GM19324 (cell line): ENCODE measurements around the gene HOXA6.

ENCODE experiments used
- ATAC-seq: cut with Tn5 transposase; IDR thresholded peaks from one replicate; pipeline ENCODE4 v1.9.1; 2021; ENCODE audit warnings: mild to moderate bottlenecking, moderate library complexity; ENCODE audit not compliant: unreplicated experiment, low FRiP score

The HOXA6 gene

DNA sequence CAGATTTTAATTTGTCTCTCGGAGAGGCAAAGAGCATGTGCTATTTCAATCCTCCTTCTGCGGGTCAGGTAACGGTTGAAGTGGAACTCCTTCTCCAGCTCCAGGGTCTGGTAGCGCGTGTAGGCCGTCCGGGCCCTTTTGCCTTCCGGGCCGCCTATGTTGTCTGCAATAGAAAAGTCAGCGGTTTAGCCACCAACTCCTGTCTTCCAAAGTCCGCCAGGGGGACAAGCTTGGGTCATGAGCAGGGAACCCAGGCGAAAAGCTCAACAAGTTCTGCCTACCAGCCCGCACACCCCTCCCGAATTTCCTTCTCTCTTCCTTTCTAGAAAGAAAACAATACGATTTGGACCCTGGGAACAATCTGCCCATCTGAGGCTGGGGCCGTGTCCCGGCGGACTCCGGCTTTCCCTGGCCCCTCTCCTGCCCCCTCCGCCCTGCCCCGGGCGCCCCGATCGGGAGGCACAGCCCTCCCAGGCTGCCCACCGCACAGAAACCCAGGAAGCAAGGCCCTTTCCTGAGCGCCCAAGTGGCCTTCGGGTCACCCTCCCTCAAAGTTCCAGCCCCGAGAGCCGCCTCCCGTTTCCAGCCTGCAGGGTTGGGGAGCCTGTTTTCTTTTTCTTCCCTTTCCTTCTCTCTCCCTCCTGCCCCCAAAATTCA is 5.5 kb downstream of the HOXA6 start:
- ATAC-seq: no peak

DNA sequence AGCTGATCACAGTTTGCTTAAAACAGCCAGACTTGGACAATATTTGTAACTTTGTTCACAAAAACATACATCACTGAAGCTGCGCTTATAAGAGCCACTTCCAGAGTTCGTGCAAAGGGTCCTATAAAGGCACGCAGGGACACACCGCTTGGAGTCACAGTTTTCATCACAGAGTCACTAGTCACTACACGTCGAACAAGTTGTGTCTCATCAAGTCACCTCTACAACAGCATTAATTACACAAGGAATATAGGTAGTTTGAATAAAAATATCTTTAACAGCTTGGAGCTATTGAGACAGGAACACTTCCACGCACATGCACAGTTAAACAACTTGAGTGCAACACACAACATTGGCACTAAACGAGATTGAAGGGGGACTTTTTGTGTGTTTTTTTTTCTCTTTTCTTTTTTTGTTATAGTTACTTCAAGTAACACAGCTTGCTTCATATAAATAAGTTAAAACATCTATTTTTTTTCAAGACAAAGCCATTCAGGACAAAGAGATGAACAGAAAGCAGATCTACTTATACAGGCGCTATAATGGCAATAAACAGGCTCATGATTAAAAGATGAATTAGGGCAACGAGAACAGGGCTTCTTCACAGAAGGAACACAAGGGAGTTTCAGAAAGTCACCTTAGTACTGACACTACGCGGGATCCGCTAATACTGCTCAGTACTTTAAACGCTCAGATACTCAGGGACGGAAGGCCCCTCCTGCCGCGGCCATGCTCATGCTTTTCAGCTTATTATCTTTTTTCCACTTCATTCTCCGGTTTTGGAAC is 6.2 kb downstream of the HOXA6 start:
- ATAC-seq: no peak

DNA sequence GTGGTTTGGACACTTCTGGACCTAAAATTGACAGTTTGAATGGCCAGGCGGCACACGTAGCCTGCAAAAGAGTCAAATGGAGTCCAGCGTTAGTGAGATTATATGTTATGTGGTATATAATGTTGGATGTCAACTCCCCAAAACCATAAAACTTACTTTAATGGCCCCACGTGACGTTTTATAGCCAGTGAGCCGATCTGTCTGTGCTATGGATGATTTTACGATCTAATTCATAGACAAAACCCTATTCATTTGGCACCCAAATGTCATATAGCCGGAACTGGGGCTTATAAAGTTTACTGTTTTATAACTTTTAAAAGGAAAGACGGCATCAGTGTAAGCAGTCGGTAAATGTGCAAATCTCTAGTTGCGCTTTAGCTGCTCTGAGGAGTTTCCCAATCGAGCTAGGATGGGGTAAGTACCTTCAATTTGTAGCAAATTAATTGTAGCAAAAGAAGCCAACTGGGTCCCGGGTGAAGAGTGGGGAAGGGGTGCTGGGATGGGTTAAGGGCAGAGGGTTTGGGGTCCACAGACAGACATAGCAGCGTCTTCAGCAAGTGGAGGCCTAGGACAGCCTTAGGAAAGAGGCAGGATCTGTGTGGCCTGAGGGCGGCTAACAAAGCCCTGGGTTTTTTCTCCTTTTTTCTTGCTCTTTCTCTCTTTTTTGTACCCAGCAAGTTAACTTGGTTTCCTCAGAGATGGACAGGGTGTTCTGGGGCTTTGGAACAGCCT is 7.3 kb downstream of the HOXA6 start:
- ATAC-seq: no peak

DNA sequence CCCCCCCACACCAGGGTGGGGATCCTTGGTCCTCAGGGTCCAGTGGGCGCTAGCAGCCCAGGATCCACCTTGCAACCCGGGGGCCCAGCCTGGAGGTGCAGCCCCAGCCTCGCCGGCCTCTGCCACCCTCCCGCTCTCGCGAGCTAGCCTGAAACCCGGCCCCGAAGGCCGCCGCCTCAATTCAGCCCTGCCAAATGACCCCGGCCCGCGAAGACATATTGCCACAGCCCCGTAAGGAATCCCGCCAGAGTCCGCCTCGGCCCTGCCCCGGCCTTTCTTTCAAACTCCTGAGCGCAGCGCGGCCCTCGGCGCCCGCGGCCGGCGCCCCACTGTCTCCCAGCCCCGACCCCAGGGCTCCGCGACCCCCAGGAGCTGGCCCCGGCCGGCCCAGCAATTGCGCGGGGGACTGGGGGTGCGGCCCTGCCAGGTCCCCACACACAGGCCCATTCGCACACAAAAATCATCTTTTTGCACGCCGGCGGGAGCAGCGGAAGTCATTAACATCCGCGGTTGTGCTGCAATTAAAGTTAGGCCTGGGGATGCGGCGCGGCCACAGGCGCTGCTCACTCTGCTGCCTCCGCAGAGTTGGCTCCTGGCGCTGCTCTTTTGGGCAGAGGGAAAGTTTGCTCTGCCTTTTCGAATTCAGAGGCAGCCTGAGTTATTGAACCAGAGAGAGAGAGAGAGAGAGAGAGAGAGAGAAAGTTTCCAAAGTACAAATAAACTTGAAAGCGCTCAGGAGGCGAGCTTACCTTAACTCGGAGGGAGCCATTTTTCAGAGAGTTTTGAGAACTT is 8.0 kb downstream of the HOXA6 start:
- no peak for ATAC-seq

DNA sequence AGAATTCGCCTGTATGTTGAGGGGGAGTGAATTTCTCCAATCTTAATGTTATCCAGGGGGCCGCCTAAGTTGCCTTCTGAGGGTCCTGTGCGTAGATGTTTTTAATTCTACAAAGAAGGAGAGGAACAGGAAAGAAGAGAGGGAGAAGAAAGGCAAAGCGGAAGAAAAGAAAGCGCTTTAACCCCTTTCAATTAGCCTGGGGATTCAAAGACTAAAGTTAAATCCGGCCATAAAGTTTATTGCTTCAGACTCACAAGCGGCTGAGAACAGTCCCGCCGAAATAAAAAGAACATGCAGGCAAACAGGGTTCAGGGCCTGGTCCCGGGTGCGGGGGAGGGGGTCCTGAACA is 8.6 kb downstream of the HOXA6 start:
- no peak for ATAC-seq

DNA sequence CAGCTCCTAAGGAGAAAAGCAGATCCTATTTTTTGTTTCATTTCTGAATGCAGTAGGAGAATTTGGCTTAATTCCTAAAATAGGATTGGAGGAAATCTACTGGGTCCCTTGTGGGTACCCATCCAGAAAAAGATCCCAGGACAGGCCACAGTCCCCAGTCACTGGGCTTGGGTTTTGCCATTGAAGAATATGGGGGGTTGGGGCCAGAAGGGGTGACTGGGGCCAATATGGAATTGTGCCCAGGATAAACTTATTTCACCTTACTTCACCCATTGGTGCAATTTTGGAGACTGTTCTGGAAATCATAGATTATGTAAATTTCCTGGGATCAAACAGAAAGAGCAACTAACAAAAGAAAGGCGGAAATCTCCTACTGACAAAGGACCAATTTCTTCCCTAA is 9.1 kb downstream of the HOXA6 start:
- no peak for ATAC-seq

DNA sequence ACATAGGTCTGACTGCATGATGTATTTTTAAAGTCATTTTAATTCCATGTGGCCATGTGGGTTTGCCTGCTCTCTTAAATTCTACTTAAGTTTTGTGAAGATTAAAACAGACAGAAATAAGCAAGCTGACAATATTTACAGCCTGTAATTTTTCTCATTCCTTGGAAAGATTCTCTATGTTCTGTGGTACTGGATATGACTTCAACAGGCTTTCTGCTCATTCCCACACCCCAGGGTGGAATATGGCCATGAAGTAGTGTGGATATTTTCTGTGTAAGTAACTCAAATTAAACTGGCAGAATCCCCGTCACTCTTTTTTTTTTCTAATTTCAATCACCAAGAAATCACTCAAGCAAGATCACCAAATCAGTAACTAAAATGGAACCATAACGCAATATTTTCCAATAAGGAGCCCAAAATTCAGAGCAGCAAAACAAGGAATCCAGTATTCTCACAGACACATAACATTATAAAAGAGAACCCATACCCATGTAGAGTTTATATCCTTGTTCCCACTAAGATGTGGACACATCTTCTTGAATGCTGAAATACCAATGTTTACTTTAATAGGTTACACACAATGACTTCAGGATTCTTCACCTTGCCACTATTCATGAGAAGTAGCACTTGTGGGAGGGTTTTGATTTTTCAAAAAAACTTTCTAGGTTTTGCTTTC is 9.8 kb downstream of the HOXA6 start:
- ATAC-seq: no peak

DNA sequence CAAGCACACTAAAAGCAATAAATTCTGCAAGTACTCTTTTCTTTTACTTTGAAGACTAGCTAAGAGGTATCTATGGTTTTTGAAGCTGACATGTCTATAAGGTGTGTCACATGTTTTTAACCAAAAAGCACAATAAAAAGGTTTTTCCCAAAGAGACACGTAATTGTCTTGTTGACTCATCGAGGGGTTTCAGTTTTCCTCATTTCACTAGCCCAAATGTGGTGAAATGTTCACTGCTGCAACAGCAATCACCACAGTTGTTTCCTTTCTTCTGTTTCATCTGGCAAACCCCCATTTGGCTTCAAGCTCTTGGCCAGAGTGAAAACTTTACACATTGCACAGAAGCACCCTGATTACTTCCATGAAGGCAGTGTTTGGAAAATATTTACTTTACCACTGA is 13.2 kb downstream of the HOXA6 start:
- no peak for ATAC-seq

DNA sequence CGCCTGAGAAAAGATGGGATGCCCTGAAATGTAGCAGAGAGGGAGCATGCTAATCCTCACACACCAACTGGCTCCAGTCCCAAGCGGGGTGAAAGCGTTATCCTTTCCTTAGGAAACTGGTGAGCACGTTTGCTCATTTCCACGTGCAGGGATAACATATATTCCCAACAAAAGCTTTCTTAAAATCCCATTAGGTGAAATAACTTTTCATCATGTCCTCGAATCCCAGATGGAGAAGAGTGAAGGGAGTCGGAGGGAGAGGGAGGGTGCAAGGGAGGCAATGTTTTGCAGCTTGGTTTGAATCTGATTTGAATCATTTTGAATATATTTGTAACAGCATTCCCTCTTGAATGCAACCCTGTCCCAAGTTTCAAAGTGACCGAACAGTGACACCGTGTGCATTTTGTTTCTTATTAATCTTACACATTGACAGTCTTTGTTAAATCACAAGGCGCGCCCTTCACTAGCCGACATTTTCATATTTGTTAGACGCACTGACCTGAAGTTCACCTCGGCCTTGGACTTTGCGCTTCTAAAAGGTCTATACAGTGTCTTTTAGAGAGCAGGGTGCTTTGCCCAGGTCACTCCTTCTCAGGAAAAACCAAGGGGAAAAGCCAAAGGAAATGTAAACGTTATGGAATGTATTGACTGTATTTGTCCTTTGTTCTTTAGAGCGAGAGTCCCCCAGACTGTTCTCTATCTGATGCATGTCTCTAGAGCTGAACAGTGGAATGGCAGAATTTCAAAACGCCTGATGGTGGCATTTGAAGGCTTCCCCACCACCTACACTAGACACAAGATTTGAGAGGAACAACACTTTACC is 14.0 kb downstream of the HOXA6 start:
- ATAC-seq: no peak

DNA sequence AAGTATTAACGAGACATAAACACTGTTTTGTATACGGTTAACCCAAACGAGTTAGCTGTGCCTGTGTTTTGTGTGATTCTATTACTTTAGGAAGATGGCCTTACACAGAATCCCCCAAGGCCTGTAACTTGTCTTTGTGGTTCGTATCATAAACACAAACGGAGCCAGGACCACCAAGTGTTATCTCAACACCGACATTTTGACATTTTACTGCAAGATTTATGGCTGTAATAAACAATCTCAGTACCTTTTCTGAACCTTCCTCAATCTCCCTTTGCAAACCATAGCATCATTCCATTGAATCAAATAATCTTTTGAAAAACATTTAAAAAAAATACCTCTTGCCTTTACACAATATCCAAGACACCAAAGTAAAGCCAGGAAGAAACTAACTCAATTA is 14.6 kb downstream of the HOXA6 start:
- ATAC-seq: no peak

DNA sequence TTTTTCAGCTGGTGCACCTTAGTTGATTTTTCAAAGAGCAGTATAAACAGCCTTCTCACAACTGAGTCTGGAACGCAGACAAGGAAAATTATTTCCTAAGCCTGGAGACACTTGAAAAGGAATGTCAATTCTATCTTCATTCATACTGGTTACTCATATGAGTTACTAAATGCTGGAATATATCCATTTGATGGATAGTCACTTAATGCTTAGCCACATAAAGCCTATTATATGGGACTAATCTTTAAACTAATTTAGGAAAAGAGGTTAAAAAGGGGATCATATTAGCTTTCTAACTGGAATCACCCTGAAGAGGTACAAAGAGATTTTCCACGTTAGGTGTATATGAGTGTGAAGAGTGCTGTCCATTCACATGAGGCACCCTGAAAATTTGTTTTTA is 15.4 kb downstream of the HOXA6 start:
- no peak for ATAC-seq

DNA sequence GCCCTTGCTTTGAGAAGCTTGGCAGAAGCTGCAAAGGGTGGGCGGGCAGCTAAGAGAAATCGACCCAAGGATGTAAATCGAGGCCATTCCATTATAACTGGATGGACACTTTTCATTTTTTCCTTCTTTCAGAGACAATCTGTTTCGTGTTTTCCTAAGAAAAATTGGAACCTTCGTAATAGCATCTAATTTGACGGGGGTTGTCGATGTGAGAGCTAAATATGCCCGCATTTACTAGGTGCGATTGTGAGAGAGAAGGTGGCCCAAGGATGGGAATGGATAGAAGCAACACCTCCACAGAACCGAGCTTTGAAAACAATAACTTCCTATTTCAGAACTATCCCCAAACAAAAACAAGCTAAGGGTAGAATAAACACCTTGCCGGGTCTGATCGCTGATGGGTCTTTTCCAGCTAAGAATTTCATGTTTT is 16.2 kb downstream of the HOXA6 start:
- no peak for ATAC-seq

DNA sequence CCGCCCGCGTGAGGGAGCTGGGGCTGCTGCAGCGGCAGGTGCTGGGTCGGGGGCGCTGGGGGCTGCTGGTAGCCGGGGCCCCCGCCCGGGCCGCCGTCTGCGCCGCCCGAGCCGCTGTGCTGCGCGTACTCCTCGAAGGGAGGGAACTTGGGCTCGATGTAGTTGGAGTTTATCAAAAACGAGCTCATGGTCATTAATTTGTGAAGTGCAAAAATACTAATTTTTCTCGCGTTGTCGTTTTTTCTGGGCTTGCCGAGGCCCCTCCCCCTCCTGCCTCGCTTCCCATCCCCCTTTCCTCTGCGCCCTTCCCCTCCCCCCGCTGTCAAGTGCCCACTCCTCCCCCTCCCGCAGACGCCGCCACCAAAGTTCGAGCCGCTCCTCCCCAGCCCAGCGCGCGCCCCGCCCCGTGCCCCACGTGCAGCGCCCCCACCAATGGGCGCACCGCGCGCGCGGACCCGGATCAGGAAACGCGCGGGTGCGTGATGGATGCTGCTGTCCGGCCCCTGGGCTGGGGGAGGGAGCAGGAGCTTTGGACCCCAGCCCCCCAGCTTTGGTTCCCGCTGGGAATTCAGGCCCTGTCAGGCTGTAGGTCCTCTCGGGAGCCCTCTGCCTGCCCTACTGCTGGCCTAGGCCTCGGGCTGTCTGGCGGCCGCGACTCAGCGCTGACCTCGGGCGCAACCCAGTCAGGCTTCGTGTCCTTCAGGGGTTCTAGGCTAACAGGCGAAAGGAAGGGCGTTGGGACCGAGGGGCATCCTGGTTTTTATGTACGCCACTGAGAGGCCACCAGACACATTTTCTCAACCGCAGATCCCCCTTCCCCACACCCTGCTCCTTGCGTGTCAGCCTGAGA is 16.8 kb downstream of the HOXA6 start, which contains the start of gene HOXA4:
HOXA4 (minus strand) TSS at position 218 of the 850 bp plus-strand sequence; CDS start at position 194, 24 bp downstream.
- ATAC-seq: no peak

DNA sequence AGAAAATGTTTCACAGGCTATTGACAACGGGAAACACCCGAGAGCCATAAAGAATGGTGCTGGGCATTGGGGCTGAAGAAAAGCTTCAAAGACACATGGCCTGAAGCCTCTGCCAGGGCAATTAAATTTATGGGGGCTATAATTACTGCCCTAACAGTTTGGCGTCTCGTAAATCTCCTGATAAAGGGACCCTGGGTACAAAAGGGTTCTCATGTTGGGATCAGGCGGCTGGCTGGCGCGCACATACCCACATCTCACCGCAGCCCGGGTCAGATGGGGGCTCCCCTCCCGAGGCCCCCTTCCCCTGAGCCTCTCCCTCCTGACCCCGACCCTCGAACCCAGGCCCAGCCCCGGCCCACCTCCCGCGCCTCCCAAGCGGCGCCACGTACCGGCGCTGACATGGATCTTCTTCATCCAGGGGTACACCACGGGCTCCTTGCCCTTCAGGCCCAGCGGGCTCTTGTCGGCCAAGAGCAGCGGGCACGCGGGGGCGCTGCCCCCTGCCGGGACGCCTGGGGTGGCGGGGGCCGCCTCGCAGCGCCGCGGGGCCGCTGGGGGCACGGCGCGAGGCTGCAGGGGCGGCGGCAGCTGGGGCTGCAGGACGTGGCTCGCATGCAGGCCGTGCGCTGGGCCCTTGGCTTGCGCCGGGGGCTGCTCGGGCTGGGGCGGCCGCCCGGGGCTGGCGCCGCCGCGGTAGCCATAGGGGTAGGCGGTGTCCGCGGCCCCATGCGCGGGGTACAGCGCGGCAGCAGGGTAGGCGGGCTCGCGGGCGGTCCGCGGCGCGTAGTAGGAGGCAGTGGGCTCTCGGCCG is 17.6 kb downstream of the HOXA6 start:
- no peak for ATAC-seq

DNA sequence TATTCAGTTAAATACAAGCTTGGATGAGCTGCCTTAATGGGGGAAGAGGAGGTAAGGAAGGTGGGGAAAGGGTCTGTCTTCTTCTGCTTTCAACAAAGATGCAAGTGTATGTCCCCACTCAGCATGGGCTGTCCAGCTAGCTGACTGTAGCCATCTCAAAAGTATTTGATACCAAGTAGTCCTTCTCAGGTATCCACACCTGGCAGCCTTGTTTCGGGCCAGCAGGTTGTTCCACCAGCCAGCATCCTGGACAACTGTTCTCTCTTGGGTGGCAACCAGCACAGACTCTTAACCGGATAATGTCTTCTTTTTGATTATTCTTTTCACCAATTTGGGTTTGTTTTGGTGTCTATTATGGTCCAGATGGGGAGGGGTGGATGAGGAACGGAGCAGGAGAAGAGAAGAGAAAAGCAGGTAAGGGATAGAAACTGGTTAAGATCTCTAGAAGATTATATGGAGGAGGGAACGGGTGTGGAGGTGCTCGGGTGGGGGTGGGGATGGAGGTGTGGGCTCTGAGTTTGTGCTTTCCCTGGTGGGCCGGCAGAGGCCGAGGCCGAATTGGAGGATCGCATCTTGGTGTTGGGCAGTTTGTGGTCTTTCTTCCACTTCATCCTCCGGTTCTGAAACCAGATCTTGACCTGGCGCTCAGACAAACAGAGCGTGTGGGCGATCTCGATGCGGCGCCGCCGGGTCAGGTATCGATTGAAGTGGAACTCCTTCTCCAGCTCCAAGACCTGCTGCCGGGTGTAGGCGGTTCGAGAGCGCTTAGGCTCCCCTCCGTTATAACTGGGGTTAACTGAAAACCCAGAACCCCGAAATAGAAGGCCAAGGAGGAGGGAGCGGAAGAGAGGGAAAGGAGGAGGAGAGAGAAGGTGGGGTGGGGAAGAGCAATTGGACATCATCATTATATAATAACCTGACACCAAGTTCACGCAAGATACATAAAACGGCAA is 18.5 kb downstream of the HOXA6 start:
- no peak for ATAC-seq

DNA sequence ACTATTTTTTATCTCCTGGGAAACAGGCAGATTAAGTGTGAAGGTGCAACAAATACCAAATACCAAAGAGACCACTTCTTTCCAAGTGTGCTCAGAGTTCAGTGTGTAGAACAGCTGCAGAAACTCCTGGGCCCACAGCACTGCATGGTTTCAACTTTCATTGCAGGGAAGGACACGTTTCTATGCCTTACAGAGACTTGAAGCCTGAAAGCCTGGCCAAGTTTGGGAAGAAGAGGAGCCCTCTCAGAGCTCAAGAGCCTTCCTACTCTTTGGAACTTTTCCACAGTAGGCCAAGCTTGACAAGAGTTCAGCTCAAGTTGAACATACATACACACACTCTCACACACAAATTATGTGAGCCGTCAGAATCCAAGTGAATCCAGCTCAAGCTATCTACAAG is 19.5 kb downstream of the HOXA6 start:
- ATAC-seq: no peak
